HG02885 (cell line): Measurements from ENCODE around the gene ZNF366.
A peak's percentile ranks its signal among the peaks of the same experiment; 100 is the strongest.

Source experiments
- ATAC-seq: cut with Tn5 transposase; IDR thresholded peaks from one replicate; pipeline ENCODE4 v1.9.1; 2021; ENCODE audit warnings: mild to moderate bottlenecking; ENCODE audit not compliant: unreplicated experiment, poor library complexity

ZNF366 gene

DNA sequence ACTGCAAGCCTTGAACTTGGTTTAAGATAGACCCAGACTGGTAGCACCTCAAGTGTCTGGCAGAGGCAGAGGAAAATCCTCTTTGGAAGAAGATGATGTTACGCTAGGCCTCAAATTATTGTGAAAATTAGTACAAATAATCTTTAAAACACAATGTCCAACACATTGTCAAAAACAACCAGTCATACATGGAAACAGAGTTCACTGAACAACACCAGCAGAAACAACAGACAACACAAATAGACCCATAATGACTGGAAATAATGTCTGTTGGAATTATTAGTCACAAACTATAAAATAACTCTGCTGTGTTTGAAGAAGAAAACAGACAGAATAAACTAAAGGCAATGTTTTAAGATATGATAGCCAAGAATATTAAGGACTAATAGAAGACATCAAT is 15.4 kb upstream of the ZNF366 start:
- no peak for ATAC-seq

DNA sequence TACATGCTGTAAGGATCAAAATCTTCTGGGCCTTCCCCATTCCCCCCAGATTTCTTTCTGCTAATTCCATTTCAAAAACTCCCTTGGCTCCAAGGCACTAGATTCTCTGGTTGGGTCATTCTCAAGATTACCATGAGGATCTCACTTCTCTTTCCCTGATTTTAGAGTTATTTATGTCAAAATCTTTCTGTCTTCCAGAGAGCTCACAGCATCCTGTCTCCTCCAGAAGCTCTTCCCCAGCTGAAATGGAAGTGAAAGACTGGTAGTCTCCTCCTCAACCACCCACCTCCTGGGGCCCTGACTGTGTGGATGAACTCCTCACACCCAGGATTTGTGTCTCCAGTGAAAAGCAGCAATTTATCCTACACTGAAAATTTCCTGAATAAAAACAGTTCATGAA is 11.9 kb upstream of the ZNF366 start:
- ATAC-seq = no peak

DNA sequence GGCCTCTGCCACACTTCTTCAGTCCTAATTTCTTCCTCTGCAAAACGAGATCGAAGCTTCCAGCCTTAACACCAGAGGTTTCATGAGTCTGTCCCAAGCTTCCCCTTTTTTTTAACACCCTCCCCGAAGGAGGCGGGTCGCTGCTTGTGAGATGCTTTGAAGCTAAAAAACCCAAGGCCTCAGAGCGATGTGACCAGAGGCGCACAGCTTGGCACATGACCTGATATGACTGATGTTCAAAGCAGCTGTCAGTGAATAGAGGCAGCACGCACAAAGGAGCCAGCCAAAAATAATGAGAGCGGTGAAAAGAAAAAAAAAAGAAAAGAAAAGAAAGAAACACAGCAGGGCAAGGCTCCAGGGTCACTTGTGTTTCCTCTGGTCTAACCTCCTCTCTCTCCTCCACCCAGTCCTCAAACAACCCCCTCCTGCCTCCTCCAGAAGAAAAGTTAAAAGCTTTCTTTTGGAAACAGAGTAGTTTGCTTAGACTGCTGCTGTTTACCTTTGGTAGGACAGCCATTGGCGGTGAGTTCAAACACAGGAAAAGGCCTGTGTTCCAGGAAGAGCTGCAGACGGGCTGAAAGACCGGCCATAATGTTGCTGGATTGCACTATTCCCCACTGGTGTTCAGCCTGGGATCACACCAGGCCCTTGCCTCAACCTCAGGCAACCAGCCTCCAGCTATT is 10.9 kb upstream of the ZNF366 start:
- ATAC-seq = no peak

DNA sequence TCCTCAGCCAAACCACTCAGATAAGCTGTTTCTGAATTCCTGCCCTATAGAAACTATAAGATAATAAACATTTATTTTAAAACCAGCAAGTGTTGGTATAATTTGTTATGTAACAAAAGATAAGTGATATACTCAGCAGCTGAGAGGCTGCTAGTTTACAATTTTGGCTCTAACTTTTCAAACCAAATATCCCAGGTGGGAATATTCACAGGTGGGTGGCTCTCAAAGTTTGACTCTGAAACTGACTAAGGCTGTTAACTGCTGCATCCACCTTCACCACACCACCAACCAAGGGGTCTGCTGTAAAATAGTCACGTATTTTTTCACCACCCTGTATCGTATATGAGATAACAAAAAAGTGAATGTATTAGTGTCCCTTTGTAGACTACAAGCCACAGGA is 9.7 kb upstream of the ZNF366 start:
- no peak for ATAC-seq

DNA sequence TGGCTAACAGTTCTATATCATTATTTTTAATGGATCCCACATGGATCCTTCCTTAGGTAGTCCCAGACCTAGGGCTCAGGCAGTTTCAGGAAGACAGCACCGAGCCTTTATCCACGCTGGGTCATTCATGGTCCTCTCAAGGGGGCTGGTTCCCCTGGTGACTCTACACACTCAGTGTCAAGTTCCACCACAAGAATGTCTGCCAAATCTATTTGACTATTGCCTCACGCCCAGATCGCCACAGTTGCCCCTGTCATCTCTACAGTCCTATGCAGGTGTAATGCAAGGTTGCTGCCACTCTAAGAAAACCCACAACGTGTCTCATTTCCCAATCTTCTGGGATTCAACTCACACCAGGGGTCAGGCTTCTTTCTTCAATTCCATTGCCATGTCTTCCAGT is 8.0 kb upstream of the ZNF366 start:
- ATAC-seq = no peak

DNA sequence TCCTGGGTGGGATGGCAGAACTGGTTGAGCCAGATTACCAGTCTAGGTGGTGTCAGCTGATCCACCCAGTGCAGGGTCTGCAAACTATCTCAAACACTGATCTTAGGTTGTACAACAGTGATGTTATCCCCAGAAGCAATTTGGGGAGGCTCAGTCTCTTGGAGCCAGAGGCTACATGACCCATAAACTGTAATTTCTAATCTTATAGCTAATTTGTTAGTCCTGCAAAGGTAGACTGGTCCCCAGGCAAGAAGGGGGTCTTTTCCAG is 5.3 kb upstream of the ZNF366 start:
- no peak for ATAC-seq

DNA sequence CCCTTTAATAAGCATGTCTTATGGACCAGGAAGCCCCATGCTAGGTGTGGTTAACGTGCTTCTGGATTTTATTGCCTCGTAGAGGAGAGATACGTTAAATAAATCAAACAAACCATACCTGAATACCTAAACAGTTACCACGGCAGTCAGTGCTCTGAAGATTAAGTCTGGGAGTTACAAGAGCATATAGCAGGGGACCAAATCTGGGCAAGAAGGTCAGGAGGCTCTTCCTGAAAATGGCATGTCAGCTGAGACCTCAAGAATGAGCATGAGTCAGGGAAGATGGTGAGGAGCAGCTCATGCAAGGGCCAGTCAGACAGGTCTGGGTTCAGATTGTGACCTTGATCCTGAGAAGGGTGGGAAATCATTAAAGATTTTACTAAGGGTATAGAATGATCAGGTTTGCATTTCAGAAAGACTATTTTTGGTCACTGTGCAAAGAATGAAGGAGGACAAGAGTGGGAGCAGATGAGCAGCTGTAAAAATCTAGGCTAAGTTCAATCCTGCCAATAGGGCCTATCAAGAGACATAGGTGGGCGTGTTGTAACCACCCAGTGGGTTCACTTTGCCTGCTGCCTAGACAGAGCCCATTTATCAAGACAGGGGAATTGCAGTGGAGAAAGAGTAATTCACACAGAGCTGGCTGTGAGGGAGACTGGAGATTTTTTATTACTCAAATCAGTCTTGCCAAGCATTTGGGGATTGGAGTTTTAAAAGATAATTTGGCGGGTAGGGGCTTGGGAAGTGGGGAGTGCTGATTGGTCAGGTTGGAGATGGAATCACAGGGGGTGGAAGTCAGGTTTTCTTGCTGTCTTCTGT is 4.8 kb upstream of the ZNF366 start:
- no peak for ATAC-seq

DNA sequence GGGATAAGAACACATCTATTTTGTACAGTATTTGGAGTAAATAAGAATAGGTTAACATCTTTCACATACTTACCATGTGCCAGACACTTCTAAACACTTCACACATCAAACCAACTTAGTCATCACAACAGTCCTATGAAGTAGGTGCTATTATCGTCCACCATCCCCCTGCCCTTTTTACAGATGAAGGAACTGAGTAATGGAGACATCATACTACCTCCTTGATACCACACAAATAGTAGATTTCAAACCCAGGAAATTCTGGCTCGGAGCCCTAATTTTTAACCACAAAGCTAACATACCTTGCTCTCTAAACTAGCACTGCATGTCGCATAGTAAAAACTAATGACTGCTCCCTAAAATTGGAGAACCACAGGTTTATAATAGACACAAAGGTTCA is 4.2 kb upstream of the ZNF366 start:
- no peak for ATAC-seq

DNA sequence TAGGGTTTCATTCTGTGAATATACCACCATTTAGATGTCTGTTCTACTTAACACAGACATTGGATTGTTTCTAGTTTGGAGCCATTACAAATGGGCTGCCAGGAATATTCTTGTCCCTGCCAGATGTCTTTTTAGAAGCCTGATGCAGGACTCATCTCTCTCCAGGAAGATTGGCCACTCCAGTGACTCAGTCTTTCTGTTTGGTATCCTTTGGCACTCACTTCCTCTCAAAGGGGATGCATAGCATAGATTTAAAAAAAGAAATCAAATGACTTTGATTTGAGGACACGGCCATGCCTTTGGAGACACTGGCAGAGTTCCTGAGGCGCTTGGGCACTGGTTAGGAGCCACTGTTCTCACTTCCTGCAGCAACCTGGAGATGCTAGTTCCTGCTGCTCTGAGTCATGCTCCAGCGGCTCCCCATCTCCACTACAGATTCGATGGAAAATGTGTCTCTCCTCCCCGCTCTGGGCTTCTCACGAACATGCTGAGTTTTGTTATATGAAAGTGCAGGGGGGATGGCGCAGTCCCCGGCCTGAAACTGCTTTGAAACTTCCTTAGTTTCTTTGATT is 3.5 kb upstream of the ZNF366 start:
- ATAC-seq = no peak

DNA sequence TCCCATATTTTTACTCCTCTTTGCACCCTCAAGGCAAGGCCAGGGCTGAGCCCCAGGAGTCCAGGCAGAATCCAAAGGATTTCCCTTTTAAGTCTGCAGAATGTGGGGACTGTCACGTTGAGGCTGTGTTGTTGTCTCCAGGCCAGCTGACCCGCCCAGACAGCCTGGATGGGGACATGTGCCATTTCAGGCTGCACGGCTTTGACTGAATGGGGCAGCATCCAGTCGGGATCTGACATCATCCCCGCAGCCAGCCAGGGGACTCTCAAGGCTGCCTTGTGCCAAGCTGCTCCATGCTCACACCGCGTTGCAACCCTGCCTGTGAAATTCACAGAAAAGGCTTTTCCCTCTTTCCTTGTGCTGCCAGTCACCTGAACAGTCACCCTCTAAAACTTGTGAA is 2.2 kb upstream of the ZNF366 start:
- ATAC-seq = no peak

DNA sequence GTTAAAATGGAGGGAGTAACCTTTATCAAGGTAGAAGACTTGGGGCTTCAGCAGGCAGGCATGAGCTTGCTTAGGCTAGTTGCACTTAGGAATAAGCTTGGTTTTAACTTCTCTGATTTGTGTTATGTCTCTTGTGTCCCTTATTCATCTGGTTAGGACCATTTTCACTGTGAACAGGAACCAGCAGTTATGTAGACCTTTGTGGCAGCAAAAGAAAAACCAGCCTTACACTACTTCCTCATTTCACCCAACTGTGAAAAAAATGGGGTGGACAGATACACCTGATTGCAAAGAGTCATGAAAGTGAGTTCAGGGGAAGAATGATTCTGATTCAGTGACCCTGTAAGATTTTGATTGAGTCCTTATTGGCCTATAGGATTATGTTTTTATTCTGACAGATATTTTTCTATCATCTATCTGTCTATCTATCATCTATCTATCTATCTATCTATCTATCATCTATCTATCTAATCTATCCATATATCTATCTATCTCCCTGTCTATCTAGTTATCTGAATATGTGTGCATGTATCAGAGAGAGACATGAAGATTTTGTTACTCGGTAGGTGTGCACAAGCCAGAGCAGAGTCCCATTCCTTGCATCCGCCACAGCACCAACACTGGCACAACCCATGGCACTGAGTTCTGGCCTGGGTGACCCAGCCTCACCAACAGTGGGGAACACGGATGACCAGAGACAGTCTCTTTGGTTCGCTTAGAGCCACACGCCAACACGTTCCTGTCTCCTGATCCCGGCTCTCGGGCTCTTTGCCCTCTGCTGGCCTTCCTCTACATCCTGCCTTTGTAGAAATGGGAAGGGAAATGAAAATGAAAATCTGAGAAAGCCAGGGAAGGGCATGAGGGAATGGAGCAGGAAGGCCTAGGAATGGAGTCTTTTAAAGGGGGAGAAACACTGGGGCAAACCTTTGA is 1.3 kb upstream of the ZNF366 start:
- peak; percentile 97 for ATAC-seq

DNA sequence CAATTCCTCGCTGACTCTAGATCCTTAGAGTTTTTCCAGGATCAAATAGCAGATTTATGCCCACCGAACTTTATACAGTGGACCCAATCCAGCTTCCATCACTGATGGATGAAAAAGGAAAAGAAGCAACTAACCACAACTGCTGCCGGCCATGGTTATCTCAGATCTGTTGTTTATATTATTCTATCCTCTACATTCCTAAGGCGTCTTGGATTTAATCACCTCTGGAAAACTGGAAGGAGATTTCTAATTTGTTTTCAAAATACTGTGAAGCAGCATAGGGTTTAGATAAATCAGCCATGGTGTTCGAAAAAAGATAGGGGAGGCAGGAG is 663 bp upstream of the ZNF366 start:
- ATAC-seq = no peak

DNA sequence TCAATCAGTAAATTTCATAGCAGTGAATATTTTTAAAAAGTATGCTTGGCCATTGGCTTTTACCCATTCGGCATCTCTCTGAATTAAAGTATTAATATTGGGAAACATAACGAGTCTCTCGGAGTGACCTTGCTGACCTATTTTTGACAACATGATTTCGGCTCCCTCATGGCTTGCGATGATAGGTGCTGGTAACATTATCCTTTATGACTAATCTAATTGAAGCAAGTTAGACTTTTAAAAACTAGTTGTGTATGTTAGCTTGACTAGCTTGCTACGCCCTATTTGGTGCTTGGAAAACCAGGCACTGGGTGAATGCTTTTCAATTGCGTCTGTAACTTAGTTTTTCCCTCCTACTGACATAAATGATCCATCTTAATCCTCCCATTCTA is 1.1 kb downstream of the ZNF366 start:
- ATAC-seq = no peak

DNA sequence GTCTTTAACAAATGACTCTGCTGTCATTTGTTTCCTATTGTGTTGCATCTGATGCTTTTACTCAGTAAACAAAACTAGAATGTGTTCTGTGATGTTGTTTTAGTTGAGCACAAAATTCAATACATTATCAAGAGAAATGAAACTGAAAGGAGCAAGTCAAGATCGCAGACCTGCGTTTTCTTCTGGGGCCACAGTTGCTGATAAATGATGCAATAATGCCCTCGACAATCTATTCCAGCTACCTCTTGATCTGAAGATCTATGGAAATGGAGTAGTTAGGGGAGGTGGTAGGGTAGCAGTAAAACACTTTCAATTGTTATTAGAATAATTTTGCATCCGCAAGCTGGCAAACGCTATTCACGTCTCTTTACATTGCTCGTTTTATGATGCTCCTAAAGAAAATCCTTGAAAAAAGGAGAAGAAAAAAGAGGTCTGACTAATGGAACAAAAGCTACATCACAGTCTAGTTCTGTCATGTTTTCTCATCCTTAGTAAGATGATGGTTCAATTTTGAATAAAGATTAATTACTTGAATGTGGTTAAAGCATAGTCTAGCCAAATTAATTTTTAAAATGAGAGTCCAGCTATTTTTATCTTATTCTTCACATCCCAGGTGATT is 1.6 kb downstream of the ZNF366 start:
- no peak for ATAC-seq

DNA sequence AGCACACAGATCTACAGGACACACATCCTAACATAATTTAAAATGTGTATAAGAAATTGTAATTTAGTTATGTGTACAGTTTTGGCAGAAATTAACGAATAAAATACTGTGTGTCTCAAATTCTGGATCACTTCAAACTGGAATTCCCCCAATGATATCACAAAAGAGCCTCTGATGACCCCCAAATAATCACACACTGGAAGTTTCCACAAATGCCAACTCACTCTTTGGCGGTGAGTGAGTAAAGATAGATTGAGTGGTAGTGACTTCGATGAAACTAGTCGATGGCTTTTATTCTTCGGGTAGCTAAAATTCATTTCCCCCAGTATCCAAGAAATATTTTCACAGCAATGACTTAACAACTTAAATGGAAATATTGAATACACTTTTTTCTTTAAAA is 2.2 kb downstream of the ZNF366 start:
- no peak for ATAC-seq

DNA sequence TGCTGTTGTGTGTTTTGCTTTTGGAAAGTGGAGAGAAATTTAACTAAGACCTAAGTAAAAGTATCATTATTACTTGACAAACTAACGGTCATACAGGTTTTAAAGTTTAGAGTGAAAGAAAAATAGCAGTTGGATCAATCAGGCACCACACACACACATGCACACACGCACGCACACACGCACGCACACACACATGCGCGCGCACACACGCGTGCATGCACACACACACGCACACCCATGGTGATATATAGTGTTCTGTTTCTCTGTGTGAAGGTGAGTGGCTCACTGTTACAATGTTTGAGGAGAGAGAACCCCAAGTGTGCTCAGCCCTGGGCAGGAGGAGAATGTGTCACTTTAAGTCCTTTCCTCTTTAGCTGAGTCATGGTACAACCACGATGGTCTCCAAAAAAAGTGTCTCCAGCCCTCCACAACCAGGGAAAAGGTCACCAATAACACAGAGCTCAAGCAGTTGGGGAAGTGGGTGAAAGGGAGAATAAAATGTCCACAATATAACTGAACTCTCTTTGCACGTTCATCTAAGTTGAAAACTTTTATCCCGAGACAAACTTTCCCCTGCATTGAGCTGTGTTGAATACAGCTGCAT is 3.2 kb downstream of the ZNF366 start:
- no peak for ATAC-seq

DNA sequence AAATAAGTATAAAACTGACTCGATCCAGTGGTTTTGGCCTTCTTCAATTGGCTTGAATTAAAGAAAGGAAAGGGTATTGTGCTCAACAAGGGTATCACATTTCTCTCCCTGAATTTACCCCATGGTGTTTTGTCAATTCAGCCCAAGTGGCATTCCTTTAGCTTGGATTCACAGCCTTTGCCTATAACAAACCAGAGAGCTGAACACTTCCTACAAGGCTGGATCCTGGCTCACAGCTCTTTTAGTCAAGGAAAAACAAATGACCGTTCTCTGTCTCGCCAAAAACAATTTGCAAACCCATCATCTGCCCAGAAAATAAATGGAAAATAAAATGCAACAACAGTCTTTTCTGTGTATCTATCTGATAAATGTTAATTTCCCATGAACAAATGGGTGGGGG is 5.7 kb downstream of the ZNF366 start:
- no peak for ATAC-seq

DNA sequence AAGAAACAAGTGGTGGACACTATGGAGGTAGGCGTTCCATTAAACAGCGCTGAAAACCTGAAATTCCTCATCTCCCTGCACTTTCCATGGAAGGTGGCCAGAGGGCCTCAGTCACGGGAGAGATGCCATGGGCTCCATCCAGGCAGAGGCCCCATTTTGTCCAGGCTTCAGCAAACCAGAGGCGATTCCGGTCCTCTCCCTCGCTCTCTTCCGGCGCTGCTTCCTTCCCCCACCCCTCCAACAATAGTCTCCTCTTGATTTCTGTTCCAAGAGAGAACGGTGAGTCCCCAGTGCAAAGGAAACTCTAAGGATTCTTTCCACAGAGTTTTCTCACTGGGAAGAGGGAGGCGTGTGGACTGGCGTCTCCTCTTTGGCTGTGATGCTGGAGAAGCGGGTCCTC is 7.5 kb downstream of the ZNF366 start:
- ATAC-seq = no peak

DNA sequence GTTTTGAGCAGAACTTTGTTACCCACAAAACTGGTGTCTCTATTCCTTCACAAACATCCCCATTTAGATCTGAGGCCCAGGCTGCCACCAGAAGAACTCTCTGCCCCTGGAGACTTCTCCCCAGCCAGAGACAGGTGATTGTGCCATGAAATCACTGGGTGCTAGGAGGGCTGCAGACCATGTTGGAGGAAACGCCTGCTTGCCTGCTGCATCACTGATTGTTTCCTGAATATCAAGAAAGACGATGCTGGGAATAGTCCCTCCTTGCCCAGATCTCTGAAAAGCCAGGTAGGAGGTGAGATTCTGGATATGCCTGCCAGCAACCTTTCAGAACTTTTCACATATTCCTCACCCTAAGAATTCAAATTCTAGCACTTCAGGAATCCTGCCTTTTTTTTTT is 8.1 kb downstream of the ZNF366 start:
- ATAC-seq = no peak

DNA sequence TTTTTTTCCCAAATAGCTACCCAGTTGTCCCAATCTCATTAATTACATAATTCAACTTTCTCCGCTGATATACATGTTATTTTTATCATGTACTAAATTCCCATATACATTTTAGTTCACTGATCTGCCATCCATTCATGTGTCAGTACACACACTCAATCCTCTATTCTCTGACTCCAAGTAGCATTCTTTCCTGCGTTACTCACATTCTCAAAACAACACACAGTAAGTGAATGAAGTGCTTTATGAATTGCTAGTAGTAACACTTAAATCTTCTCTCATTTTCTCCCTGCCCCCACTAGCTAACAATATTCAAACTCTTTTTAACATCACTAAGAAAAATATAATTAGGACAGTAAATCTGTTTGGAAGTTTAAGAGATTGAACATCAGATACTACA is 8.9 kb downstream of the ZNF366 start:
- ATAC-seq = no peak
